Right renal pelvis (tissue), 4 donors: Measurements from ENCODE around the gene F2RL3. TPM values are rescaled to one million over a fixed set of nuclear protein-coding genes. Genes with fewer than 3 reads are reported as not detected.

ENCODE experiments used
- DNase-seq, 4 donors: peaks; one replicate each; pipeline ENCODE4 v3.0.0-alpha.2; 2013; ENCODE audit warnings: low read depth in 4 of 4, low spot score in 3 of 4, missing footprints in 1 of 4
- polyA plus RNA-seq, 4 donors: library from polyadenylated mRNA; unstranded; fragments of 120-200 nt; gene quantifications; one replicate each; pipeline ENCODE4 v1.2.1, GENCODE V29; 2013; ENCODE audit not compliant: insufficient read length in 4 of 4

F2RL3 gene
- polyA plus RNA-seq = 1 to 10 TPM in 2 of 4 donors, under 1 TPM in 2; 0.82 to 1.5 (median 1.1) TPM

DNA sequence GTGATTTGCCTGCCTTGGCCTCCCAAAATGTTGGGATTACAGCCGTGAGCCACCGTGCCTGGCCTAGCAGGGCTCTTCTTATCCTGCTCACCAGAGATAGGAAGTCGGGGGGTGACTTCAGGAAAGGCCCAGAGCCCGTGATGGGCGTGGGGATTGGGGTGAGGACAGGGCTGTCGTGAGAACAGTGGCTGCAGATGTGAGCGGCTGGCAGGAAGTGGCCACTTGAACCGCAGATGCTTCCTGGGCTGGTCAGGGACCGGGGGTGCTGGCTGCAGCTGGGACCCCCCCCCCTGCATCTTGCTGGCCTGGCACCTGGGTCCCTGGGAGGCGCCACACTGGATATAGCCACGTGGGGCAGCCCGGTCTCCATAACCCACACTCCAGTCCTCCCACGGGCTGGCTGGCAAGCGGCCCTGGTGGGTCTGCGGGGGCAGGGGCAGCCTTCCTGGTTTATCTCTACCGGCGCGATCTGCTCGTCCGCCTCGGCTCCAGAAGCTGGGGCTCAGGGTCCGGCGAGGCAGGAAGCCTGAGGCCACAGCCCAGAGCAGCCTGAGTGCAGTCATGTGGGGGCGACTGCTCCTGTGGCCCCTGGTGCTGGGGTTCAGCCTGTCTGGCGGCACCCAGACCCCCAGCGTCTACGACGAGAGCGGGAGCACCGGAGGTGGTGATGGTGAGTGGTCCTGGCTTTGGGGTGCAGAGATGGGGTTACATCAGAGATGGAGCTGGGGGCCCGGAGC, at the start of gene F2RL3:
TSS of gene F2RL3 (plus strand) at position 371 of the 737 bp plus-strand sequence. CDS start at position 562, 191 bp downstream.
- DNase-seq = no peak

- no peak for DNase-seq
Measured at GRCh38 chr19:16841391-16841926, 47.3 kb upstream of the F2RL3 start.

DNA sequence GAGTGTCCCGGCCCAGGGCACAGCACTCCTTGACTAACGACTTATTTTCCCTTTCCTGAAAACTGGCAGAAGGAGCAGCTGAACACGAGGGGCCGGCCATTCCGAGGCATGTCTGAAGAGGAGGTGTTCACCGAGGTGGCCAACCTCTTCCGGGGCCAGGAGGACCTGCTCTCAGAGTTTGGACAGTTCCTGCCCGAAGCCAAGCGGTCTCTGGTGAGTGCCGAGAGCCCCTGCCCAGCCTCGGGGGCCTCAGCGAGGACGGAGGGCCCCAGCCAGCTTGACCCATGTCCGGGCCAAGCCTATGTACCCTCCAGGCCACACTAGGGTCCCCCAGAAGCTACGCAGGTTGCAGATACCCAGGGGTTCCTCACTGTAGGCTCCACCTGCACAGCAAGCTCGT, 41.9 kb upstream of the F2RL3 start:
- DNase-seq = no peak

GRCh38 chr19:16847430-16847829, 41.4 kb upstream of the F2RL3 start:
- DNase-seq = no peak

- DNase-seq = no peak
Measured at GRCh38 chr19:16849168-16849567, 39.6 kb upstream of the F2RL3 start.

DNA sequence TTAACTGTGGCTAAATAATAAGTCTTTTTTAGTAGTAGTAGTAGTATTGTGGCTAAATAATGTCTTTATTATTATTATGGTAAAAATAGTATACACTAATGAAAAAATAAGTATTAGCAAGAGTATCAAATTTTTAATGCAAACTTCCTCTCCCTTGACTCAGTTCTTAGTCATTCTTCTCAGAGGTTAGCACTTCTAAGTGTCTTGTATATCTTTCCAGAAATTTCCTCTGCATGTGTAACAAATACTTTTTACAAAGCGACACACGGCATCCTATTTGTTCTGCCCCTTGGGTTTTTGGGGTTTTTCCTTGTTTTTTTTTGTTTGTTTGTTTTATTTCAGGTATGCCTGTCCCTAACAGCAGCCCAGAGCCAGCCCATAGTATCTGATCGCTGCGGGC, 38.7 kb upstream of the F2RL3 start:
- DNase-seq = no peak

GRCh38 chr19:16851031-16851712, 37.6 kb upstream of the F2RL3 start:
- no peak for DNase-seq

DNA sequence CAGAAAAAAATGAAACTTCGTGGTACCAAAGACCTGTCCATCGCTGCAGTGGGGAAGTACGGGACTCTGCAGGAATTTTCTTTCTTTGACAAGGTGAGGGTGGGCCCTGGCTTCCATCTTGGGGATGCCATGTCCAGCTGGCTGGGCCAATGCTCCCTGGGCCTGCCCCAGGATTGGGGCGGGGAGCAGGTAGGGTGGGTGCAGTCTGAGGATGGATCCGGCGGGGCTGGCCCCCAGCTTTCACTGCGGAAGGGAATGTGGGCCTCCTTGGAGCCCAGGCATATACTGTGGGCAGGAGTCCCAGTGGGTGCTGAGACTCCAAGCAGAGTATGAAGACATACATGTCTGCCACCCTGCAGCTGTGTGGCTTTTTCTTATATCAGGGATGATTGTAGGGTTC, 35.7 kb upstream of the F2RL3 start:
- DNase-seq = no peak

- DNase-seq = no peak
Measured at GRCh38 chr19:16856091-16856490, 32.7 kb upstream of the F2RL3 start.

DNA sequence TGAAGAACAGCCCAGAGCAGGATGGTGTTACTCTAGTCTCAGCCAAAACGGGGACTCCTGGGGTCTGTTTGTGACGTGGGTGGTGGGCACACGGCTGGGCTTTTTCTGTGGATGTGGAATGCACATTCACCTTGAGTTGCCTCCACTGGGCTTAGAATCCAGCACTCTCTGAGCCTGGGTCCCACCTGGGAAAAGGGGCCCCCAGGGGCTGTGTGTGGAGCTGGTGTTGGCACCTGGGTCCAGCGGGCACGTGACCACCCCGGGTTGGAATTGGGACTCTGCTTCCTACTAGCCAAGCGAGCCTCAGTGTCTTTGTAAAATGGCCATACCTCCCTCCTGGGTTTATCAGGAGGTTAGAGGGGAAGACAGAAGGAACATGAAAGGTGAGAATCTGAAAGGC, 29.2 kb upstream of the F2RL3 start:
- DNase-seq = no peak

- DNase-seq = no peak
Measured at GRCh38 chr19:16860118-16860517, 28.7 kb upstream of the F2RL3 start.

- DNase-seq = no peak
Measured at GRCh38 chr19:16861011-16861410, 27.8 kb upstream of the F2RL3 start.

DNA sequence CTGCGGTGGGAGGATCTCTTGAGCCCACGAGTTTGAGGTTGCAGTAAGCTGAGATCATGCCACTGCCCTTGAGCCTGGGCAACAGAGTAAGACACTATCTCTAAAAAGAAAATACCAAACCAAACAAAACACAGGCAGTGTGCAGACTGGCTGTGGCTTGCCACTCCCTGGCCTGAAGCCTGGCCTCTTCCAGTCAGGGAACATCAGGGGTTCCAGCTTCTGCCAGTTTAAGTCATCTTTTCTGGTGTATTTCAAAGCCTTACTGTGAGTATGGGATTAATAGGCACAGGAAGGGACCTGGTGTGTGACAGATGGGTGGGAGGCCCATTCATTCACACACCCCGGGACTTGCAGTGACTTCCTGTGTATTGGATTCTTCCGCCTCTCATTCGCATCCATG, 27.0 kb upstream of the F2RL3 start:
- DNase-seq = no peak

DNA sequence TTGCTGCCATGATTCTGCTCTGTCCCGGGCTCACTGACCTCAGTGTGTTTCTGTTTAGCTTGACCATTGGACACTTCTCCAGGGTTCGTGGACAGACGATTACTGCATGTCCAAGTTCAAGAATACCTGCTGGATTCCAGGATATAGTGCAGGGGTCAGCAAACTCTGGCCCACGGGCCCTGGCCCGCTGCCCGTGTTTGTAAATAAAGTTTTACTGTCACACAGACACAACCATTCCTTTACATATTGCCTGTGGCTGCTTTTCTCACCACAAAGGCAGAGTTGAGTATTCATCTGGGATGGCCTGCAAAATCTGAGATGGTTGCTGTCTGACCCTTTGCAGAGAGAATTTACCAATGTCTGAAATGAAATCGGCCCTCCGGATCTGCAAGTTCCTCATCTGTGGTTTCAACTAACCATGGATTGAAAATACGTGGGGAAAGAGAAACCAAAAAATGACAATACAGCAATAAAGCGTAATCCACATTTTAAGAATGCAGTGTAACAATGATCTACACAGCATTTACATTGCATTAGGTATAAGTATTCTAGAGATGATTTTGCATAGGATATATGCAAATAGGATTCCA, 25.9 kb upstream of the F2RL3 start:
- no peak for DNase-seq

DNA sequence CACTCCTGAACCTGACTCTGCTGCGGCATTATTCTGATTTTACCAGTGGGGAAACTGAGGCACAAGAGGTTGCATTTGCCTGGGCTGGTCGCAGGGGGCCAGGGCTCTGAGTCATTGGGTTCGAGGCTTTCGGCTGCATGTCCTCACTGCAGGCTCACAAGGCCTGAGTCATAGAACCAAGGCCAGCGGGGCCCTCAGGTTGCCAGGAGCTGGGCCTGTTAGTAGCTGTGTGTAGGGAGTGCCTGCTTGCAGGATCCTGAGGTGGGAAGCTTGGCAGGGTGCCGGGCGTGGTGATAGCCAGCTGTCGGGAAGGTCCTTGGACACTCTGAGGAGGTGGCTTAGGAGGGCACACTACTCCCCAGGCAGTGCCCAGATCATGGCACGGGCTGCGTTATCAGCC, 21.6 kb upstream of the F2RL3 start:
- no peak for DNase-seq

DNA sequence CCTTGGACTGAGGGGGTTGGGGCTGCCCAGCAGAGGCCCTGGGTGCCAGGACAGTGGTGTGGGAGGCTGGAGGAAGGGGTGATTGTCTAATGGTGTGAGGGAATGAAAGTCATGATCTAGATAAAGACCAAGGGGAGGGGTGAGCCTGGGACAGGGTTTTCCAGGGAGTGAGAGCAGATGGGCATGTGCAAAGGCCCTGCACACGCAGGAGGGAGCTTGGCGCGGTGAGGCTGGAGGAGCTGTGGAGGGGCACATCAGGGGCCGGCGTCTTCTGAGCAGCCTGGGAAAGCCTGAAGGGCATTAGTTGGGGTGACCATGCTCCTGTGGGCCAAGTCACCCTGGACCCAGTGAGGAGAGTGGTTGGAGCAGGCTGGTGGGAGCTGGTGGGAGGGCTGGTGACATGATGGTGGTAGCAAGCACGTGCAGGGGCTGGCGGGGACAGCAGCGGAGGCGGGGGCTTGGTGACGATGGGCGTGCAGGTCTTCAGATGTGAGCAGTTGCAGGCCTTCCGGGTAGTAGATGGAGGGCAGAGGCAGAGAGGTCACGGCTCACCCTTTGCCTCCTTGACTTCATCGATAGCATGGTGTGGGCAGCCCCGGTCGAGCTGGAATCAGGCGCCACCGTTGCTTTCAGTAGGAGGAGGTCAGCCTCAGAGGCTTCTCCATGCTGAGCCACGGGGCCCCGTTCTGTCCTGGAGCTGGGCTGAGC, 20.2 kb upstream of the F2RL3 start:
- no peak for DNase-seq

GRCh38 chr19:16869331-16869972, 19.3 kb upstream of the F2RL3 start:
- DNase-seq = no peak

- DNase-seq = no peak
Measured at GRCh38 chr19:16871871-16872270, 16.9 kb upstream of the F2RL3 start.

DNA sequence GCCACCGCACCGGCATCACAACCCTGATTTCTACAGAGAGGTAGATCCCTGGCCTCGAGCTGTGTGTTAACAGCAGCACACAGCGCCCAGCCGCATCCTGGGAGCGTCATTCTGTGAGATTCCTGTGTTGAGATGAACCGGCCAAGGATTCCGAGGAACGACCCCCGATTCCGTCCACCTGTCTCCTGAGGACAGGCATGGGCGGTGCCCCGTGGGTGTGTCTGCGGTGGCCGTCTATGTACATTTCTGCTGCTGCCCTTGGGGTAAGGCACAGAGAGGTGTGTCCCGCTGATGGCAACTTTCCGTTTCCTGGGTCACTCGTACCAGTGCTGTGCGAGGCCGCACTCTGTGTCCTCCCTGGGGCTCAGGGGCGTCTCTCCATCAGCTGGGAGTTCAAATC, 16.1 kb upstream of the F2RL3 start:
- DNase-seq = no peak

- no peak for DNase-seq
Measured at GRCh38 chr19:16873594-16873993, 15.2 kb upstream of the F2RL3 start.
